T-cell (primary cell): ENCODE results near the gene RABGAP1L. TPM values are rescaled to one million over a fixed set of nuclear protein-coding genes. Genes with fewer than 3 reads are reported as not detected.
A peak's percentile ranks its signal among the peaks of the same experiment; 100 is the strongest.

ENCODE experiments used
- ATAC-seq, 4 experiments: fragments of 200-7000 bp in 3 of 4; fragments of 150-1000 bp in 1 of 4; cut with Tn5 transposase; replicated peaks in 1 of 4; 1 replicate in 3 of 4; 2 replicates in 1 of 4; pipeline ENCODE4 v1.10.0; 2021; ENCODE audit warnings: moderate library complexity in 3 of 4, mild to moderate bottlenecking in 2 of 4, moderate number of reproducible peaks in 1 of 4
- CTCF ChIA-PET, 2 donors: fragments of 300-600 bp; sonication (Branson Sonifier 250); formaldehyde crosslinking; loops; one replicate each; lab custom pipeline; 2022; ENCODE audit warnings: antibody characterized with exemption in 2 of 2; lab: Charles Lee
- POLR2A ChIA-PET, 2 donors: fragments of 300-600 bp; sonication (Branson Sonifier 250); formaldehyde crosslinking; loops; one replicate each; lab custom pipeline; 2022; ENCODE audit warnings: antibody characterized with exemption in 2 of 2; lab: Charles Lee
- DNase-seq, 35 experiments: peaks; one replicate each; pipeline versions ENCODE4 v3.0.0 to v3.0.0-alpha.2; 2013 to 2023
- H3K27ac ChIP-seq: one replicate; pipeline ENCODE4 v1.5.1; 2013; ENCODE audit warnings: low read length
- H3K27me3 ChIP-seq, 2 experiments: replicated peaks in 1 of 2; 1 replicate in 1 of 2; 2 replicates in 1 of 2; pipeline versions ENCODE4 v1.6.1 to v1.7.0; 2013; ENCODE audit warnings: low read length in 1 of 2, mixed read lengths in 1 of 2; ENCODE audit not compliant: control insufficient read depth in 2 of 2, insufficient read depth in 2 of 2; ENCODE audit errors: extremely low read depth in 1 of 2
- H3K36me3 ChIP-seq, 2 donors: 1 replicate in 1 of 2; 2 replicates in 1 of 2; pipeline versions ENCODE4 v1.6.1 to v1.7.0; 2013; ENCODE audit warnings: low read length in 1 of 2; ENCODE audit not compliant: control insufficient read depth in 2 of 2, insufficient read depth in 1 of 2; ENCODE audit errors: extremely low read depth in 1 of 2
- H3K4me1 ChIP-seq, 2 experiments: 1 replicate in 1 of 2; 2 replicates in 1 of 2; pipeline versions ENCODE4 v1.6.1 to v1.7.0; 2013; ENCODE audit warnings: low read length in 2 of 2, mixed read lengths in 1 of 2; ENCODE audit not compliant: insufficient read depth in 2 of 2, control insufficient read depth in 1 of 2; ENCODE audit errors: extremely low read depth in 1 of 2
- H3K4me3 ChIP-seq, 2 donors: 1 replicate in 1 of 2; 2 replicates in 1 of 2; pipeline versions ENCODE4 v1.5.1 to v1.7.0; 2013; ENCODE audit warnings: mild to moderate bottlenecking in 2 of 2, low read length in 1 of 2, moderate library complexity in 1 of 2; ENCODE audit not compliant: control insufficient read depth in 1 of 2; ENCODE audit errors: extremely low read depth in 1 of 2
- H3K9me3 ChIP-seq: 2 replicates; pipeline ENCODE4 v1.7.0; 2013
- H3K27ac Mint-ChIP-seq, 2 donors: one replicate each; pipeline ENCODE4 v1.8.0; 2020 to 2021; ENCODE audit warnings: mild to moderate bottlenecking in 2 of 2, mixed read lengths in 2 of 2
- H3K27me3 Mint-ChIP-seq, 2 donors: one replicate each; pipeline ENCODE4 v1.8.0; 2021 to 2022; ENCODE audit warnings: mixed read lengths in 2 of 2
- H3K36me3 Mint-ChIP-seq: one replicate; pipeline ENCODE4 v1.8.0; 2021; ENCODE audit warnings: mixed read lengths
- H3K4me1 Mint-ChIP-seq, 3 donors: one replicate each; pipeline ENCODE4 v1.8.0; 2020 to 2022; ENCODE audit warnings: mixed read lengths in 3 of 3, mild to moderate bottlenecking in 1 of 3
- H3K4me3 Mint-ChIP-seq, 3 donors: one replicate each; pipeline ENCODE4 v1.8.0; 2020 to 2022; ENCODE audit warnings: mild to moderate bottlenecking in 3 of 3, mixed read lengths in 3 of 3, moderate library complexity in 3 of 3
- H3K9me3 Mint-ChIP-seq, 3 donors: one replicate each; pipeline ENCODE4 v1.8.0; 2020 to 2022; ENCODE audit warnings: mixed read lengths in 3 of 3
- WGBS: methylation state at CpG from one replicate; pipeline ENCODE4 v1.1.5; 2013; ENCODE audit warnings: missing lambda C conversion rate; ENCODE audit not compliant: insufficient coverage; 5-methylcytosine and 5-hydroxymethylcytosine counted together
- total RNA-seq, 35 experiments: library from RNA in 6 of 35; stranded (reverse) in 6 of 35; fragments of 120-200 nt in 1 of 35; gene quantifications; one replicate each; pipeline versions ENCODE4 v1.2.1 to v1.2.4 and lab custom pipeline; 2013 to 2026

Gene RABGAP1L
- total RNA-seq, 5 donors from 2014 or later (not counting 1 experiment from before 2014, with no cell fraction given) = 75.0 to 108 (median 82.3) TPM

DNA sequence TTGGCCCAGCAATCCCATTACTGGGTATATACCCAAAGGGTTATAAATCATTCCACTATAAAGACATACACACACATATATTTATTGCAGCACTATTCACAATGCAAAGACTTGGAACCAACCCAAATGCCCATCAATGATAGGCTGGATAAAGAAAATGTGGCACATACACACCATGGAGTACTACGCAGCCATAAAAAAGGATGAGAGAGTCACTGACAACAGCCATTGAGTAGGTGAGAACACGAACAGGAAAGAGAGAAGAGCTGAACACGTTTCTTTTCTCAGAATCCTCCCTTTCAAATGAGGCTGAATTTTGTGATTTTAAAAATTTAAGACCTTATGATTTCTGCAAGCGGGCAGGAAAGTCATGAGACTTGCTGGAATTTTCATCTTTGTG is 10.1 kb upstream of the RABGAP1L start:
- Mint-ChIP-seq H3K4me1 (peaks cover 8 to 30% (median 25%) of the 10 kb centered on the region in 3 donors), H3K4me3 (no peak overlapping the region), H3K27me3 (no peaks in the 10 kb centered on the region), H3K36me3 (peaks cover 4% of the 10 kb centered on the region), H3K9me3 (peaks cover 0 to 4% (median 0%) of the 10 kb centered on the region in 3 donors), H3K27ac (no peak overlapping the region)
- DNase-seq = no peak
- Histone ChIP-seq H3K9me3 (no peaks in the 10 kb centered on the region), H3K36me3 (no peaks in the 10 kb centered on the region), H3K27ac (no peak overlapping the region), H3K4me3 (no peak overlapping the region), H3K4me1 (peaks cover 5 to 12% of the 10 kb centered on the region in 2 experiments), H3K27me3 (peaks cover 0 to 2% of the 10 kb centered on the region in 2 experiments)
- CTCF ChIA-PET = no interaction called here
- no peak for ATAC-seq
- no CpG with 5 or more reads among the region's 4 CpGs for WGBS
- POLR2A ChIA-PET = interaction anchor here (0.6 to 0.7 kb wide), 3 partner anchors 23 to 546 kb away, joined by 3 to 4 read pairs (median 3); partner anchors contain the start of gene SLC9C2 (in 1 of the 2)

DNA sequence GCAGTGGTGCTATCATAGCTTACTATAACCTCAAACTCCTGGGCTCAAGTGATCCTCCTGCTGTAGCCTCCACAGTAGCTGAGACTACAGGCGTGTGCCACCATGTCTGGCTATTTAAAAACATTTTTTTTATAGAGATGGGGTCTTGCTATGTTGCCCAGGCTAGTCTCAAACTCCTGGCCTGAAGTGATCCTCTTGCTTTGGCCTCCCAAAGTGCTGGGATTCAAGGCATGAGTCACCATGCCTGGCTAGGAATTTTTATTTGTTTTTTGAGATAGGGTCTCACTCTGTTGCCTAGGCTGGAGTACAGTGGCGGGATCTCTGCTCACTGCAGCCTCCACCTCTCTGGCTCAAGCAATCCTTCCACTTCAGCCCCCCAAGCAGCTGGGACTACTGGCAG is 8.8 kb upstream of the RABGAP1L start:
- Histone ChIP-seq H3K4me1 (peaks cover 5 to 12% of the 10 kb centered on the region in 2 experiments), H3K4me3 (no peak overlapping the region), H3K27ac (no peak overlapping the region), H3K36me3 (no peaks in the 10 kb centered on the region), H3K9me3 (no peaks in the 10 kb centered on the region), H3K27me3 (no peaks in the 10 kb centered on the region)
- no peak overlapping the region for H3K4me3 Mint-ChIP-seq
- DNase-seq (no peak), ATAC-seq (no peak)
- ChIA-PET CTCF (no interaction called here), POLR2A (no interaction called here)
- peaks cover 8 to 28% (median 25%) of the 10 kb centered on the region in 3 donors for H3K4me1 Mint-ChIP-seq
- H3K36me3 Mint-ChIP-seq = peaks cover 4% of the 10 kb centered on the region
- no peaks in the 10 kb centered on the region for H3K27me3 Mint-ChIP-seq
- no CpG with 5 or more reads among the region's 2 CpGs for WGBS
- H3K9me3 Mint-ChIP-seq = peaks cover 0 to 4% (median 0%) of the 10 kb centered on the region in 3 donors
- no peak overlapping the region for H3K27ac Mint-ChIP-seq

DNA sequence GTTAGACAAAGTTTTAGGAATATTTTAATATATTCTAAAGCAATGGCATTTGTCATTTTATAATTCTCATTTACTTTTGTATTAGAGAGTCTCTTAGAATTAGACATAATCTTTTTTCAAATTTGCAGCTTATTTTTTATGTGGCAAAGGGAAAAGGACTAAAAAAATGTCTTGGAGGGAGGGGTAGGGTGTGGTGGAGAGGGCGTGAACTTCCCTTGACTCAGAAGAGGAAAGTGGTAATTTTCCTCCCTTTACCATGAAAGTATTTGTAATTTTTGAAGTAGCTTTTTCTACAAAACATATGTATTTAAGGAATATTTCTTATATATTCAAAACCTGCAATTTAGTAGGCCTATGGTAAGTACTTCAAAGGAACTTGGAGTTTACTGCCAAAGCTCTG is 6.9 kb upstream of the RABGAP1L start:
- Mint-ChIP-seq H3K4me1 (peaks cover 8 to 42% (median 37%) of the 10 kb centered on the region in 3 donors), H3K36me3 (peaks cover 4% of the 10 kb centered on the region), H3K4me3 (no peak overlapping the region), H3K9me3 (peaks cover 0 to 4% (median 0%) of the 10 kb centered on the region in 3 donors), H3K27me3 (no peaks in the 10 kb centered on the region), H3K27ac (peak overlapping the region in 1 of 2 donors; percentile 6)
- no peak overlapping the region for H3K4me3 ChIP-seq
- no peak for DNase-seq
- no peak for ATAC-seq
- peaks cover 5 to 20% of the 10 kb centered on the region in 2 experiments for H3K4me1 ChIP-seq
- no CpG with 5 or more reads among the region's 1 CpG for WGBS
- POLR2A ChIA-PET = interaction anchor here in 1 of 2 donors (0.5 kb wide), 1 partner anchor 130 kb away, joined by 4 read pairs; no protein-coding TSS in a partner anchor
- peak overlapping the region; percentile 56 for H3K27ac ChIP-seq
- no peaks in the 10 kb centered on the region for H3K9me3 ChIP-seq
- H3K36me3 ChIP-seq = no peaks in the 10 kb centered on the region
- CTCF ChIA-PET = no interaction called here
- no peaks in the 10 kb centered on the region for H3K27me3 ChIP-seq

DNA sequence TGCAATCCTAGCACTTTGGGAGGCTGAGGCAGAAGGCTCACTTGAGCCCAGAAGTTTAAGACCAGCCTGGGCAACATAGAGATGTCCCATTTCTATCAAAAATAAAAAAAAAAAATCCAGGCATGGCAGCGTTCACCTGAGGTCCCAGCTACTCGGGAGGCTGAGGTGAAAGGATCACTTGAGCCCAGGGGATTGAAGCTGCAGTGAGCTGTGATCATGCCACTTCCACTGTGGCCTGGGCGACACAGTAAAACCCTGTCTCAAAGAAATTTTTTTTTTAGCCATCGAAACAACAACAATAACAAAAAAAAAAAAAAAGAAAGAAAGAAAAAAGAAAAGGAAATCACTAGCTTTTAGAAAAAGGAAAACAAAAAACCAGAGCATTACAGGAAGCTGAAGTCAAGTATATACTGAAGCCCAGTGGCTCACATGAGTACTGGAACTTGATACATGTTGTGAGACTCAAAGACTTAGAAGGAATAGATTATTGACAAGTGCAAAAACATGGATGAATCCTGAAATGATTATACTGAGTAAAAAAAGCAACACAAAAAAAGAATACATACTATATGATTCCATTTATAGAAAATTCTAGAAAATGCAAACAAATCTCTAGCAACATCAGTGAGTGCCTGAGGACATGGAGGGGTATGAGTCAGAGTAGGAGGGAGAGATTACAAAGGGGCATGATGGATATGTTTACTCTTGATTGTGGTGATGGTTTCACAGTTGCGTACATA is 6.1 kb upstream of the RABGAP1L start:
- no peaks in the 10 kb centered on the region for H3K27me3 Mint-ChIP-seq
- Histone ChIP-seq H3K27ac (peak overlapping the region; percentile 56), H3K4me1 (peaks cover 6 to 26% of the 10 kb centered on the region in 2 experiments), H3K4me3 (no peak overlapping the region), H3K36me3 (no peaks in the 10 kb centered on the region), H3K27me3 (no peaks in the 10 kb centered on the region), H3K9me3 (no peaks in the 10 kb centered on the region)
- peak; percentile 69 to 90 (median 76) for ATAC-seq
- ChIA-PET CTCF (interaction anchor here (0.6 to 1.1 kb wide), 12 partner anchors 11 to 752 kb away, joined by 3 to 7 read pairs (median 3); partner anchors contain the start of gene RC3H1 (in 1 of the 2)), POLR2A (interaction anchor here (0.5 to 0.7 kb wide), 6 partner anchors 14 to 1817 kb away, joined by 3 to 6 read pairs (median 4); no protein-coding TSS in a partner anchor)
- DNase-seq = peak in 1 of 35 experiments; percentile 46
- H3K4me1 Mint-ChIP-seq = peaks cover 16 to 49% (median 44%) of the 10 kb centered on the region in 3 donors
- H3K27ac Mint-ChIP-seq = peak overlapping the region; percentile 84 to 89
- H3K4me3 Mint-ChIP-seq = peak overlapping the region in 1 of 3 donors; percentile 53
- H3K36me3 Mint-ChIP-seq = peaks cover 4% of the 10 kb centered on the region
- 83% methylated on average over 1 of the region's 5 CpGs for WGBS
- peaks cover 0 to 4% (median 0%) of the 10 kb centered on the region in 3 donors for H3K9me3 Mint-ChIP-seq

DNA sequence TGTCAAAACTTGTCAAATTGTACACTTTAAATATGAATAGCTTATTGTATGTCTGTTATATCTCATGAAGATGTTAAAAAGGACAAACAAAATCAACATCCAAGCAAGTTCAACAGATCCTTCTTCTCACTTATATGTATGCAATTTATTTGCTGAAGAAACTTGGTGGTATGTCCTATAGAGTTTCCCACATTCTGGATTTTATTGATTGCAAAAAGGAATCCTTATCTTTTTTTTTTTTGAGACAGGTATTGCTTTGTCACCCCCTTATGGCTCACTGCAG is 5.6 kb upstream of the RABGAP1L start:
- Histone ChIP-seq H3K27ac (no peak overlapping the region), H3K4me1 (peaks cover 11 to 30% of the 10 kb centered on the region in 2 experiments), H3K4me3 (no peak overlapping the region), H3K27me3 (no peaks in the 10 kb centered on the region), H3K36me3 (no peaks in the 10 kb centered on the region), H3K9me3 (no peaks in the 10 kb centered on the region)
- CTCF ChIA-PET = interaction anchor here (0.6 to 1.1 kb wide), 10 partner anchors 12 to 752 kb away, joined by 3 to 5 read pairs (median 3); partner anchors contain the start of gene RC3H1 (in 1 of the 2)
- peak overlapping the region; percentile 84 to 89 for H3K27ac Mint-ChIP-seq
- no peak overlapping the region for H3K4me3 Mint-ChIP-seq
- H3K27me3 Mint-ChIP-seq = no peaks in the 10 kb centered on the region
- POLR2A ChIA-PET = interaction anchor here (0.5 to 0.7 kb wide), 4 partner anchors 14 to 1817 kb away, joined by 5 to 7 read pairs (median 6); no protein-coding TSS in a partner anchor
- DNase-seq = no peak
- peaks cover 0 to 3% (median 0%) of the 10 kb centered on the region in 3 donors for H3K9me3 Mint-ChIP-seq
- H3K36me3 Mint-ChIP-seq = peaks cover 3% of the 10 kb centered on the region
- H3K4me1 Mint-ChIP-seq = peaks cover 22 to 54% (median 49%) of the 10 kb centered on the region in 3 donors
- no peak for ATAC-seq

DNA sequence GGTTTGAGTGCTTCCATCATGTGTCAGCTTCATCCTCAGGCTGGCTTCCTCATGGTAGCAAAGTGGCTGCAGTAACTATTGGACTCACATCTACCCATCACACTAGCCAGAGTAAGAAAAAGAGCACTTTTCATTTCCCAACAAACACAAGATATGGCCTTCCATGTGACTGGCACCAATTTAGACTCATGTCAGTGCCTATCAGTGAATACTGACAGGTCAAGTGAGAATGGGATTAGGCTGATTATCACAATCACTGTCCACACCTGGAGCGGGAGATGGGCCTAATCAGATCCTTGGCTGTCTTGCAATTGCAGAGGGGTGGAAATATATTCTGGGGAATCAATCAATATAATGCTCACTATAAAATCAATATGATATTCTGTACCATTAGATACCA is 2.9 kb upstream of the RABGAP1L start:
- H3K27ac ChIP-seq = no peak overlapping the region
- H3K27me3 ChIP-seq = no peaks in the 10 kb centered on the region
- no peaks in the 10 kb centered on the region for H3K36me3 Mint-ChIP-seq
- no peaks in the 10 kb centered on the region for H3K9me3 Mint-ChIP-seq
- H3K27ac Mint-ChIP-seq = peak overlapping the region; percentile 23 to 84
- DNase-seq (no peak), ATAC-seq (no peak)
- ChIA-PET CTCF (no interaction called here), POLR2A (interaction anchor here in 1 of 2 donors (0.6 kb wide), 1 partner anchor 187 kb away, joined by 3 read pairs; no protein-coding TSS in a partner anchor)
- no CpG with 5 or more reads among the region's 1 CpG for WGBS
- H3K4me1 Mint-ChIP-seq = peaks cover 38 to 66% (median 63%) of the 10 kb centered on the region in 3 donors
- H3K36me3 ChIP-seq = no peaks in the 10 kb centered on the region
- H3K4me3 Mint-ChIP-seq = no peak overlapping the region
- H3K4me3 ChIP-seq = no peak overlapping the region
- no peaks in the 10 kb centered on the region for H3K27me3 Mint-ChIP-seq
- H3K9me3 ChIP-seq = no peaks in the 10 kb centered on the region
- peaks cover 15 to 39% of the 10 kb centered on the region in 2 experiments for H3K4me1 ChIP-seq
